Measurements from ENCODE around the gene GRK5.

The GRK5 gene

DNA sequence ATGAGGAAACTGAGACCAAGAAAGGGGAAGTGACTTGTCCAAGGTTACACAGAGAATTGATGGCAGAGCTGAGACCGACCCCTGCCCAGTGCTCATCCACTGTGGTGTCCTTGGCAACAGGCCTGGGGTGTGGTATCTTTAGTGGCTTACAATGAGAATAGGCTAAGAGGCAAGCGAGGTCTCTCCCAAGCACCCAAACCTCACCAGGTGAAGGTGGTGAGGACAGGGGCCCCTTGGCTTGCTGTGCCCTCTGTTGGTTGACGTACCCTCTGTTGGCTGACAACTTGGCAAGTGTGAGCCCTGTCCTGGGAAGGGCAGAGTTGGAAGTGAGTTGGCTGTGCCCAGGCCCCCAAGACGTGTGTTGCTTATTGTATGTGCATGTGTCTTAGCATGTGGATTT, 166.9 kb downstream of the GRK5 start:
- no peak overlapping the region for H3K4me3 ChIP-seq (ENCODE audit: low read length)
- TF ChIP-seq ZNF274 (IDR thresholded peaks at IDR 0.05; ENCODE audit: low read depth, low read length): no peak

DNA sequence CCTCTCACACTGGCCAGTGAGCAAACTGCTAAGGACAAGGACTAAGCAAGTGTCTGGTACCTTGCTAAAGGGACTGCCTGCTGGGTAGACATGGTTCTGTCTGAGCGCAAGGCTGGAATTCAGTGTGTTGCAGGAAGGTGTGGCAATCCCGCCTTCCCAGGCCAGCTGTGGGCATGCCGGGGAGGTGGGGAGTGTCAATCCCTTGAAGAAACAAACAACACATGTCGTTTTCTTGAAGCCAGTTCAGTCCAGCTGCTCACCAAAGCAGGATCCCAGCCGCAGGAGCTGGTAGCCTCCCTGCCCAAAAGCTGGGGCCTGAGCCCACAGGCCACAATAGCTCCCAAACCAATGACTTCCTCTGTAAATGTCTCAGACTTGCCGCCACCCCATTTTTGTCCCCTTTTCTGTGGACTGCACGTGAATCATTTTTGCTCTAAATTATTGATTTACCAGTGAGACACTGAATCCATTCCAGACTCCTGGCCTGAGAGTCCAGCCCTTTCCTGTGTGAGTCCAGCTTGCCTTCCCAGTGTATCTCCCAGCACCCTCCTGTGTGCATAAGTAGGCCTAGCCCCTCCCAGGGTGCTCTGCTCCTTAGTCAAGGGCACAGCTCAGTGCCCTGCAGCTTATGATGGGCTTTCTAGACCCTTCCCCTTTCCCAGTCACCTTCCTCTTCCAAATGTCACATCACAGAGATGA, 168.4 kb downstream of the GRK5 start:
- H3K4me3 ChIP-seq (ENCODE audit: low read length): no peak overlapping the region
- TF ChIP-seq ZNF274 (IDR thresholded peaks at IDR 0.05; ENCODE audit: low read depth, low read length): no peak

DNA sequence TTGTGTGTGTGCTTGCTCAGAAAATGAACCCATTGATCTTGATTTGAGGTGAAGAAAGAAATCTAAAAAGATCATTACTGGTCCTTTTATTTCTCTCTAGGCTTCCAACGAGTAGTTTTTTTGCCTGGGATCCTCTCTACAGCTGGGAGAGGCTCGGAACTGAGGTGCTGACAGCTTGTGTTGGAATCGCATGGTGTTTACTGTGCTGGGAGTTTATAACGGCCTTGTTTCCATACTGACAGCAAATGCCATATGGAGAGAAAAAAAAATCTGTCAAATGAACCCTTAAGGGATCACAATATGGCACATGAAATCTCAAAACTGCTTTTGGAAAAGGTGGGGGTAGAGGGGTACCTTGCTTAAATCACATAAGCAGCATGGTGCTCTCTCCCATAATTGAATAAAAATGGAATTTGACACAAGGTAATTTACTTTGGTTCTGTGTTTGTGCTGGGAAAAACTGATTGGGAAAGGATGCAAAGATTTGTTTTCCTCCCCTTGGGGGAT, 170.1 kb downstream of the GRK5 start:
- H3K4me3 ChIP-seq (ENCODE audit: low read length): no peak overlapping the region
- no peak for TF ChIP-seq ZNF274 (IDR thresholded peaks at IDR 0.05; ENCODE audit: low read depth, low read length)

DNA sequence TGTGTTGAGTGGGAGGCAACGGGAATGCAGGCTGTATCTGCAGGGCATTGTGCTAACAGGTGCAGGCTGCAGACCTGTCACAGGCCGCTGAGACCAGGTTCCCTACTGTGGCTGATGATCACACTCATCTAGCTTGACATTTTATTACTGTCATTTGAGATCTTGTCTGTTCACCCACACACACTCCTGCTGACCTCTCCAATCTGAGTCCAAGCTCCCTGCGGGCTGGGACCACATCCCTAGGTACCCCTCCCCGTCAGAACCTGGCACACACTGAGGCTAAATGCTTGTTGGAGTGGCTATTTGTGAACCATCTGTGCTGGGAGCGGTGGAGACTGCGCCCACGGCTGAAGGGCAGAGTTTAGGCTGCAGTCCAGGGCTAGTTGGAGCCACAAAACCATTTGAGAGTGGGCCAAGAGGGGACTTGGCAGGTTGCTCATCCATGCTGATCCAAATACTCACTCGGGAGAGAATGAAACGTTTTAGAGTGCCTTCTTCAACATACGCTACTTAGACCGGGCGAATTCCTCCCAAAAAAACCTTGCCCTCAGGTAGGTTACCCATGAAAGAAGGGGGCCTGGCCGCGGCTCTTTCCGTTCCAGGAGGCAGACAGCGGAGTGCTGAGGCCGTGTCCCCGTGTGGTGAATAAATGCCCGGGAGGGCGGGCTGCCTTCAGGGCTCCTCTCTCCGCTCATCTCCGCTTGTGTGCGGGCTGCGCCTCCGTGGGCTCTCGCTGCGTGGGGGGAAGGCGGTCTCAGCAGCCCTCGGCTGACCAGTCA, 170.8 kb downstream of the GRK5 start:
- no peak overlapping the region for H3K4me3 ChIP-seq (ENCODE audit: low read length)
- TF ChIP-seq ZNF274 (IDR thresholded peaks at IDR 0.05; ENCODE audit: low read depth, low read length): no peak

DNA sequence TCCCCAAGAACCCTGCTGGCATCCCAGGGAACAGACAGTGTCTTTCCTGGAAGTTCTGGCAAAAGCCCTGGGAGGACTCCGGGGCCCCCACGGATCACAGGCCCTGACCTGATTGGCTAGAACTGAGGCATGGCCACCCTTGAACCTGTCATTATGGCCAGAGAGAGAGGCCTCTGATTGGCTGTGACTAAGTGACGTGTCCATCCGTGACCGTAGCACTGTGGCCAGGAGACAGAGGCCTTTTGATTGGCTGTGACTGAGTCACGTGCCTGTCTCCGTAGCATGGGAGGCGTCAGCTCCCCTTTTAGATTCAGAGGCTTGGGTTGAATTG, 171.3 kb downstream of the GRK5 start:
- no peak for TF ChIP-seq ZNF274 (IDR thresholded peaks at IDR 0.05; ENCODE audit: low read depth, low read length)
- H3K4me3 ChIP-seq (ENCODE audit: low read length): no peak overlapping the region

DNA sequence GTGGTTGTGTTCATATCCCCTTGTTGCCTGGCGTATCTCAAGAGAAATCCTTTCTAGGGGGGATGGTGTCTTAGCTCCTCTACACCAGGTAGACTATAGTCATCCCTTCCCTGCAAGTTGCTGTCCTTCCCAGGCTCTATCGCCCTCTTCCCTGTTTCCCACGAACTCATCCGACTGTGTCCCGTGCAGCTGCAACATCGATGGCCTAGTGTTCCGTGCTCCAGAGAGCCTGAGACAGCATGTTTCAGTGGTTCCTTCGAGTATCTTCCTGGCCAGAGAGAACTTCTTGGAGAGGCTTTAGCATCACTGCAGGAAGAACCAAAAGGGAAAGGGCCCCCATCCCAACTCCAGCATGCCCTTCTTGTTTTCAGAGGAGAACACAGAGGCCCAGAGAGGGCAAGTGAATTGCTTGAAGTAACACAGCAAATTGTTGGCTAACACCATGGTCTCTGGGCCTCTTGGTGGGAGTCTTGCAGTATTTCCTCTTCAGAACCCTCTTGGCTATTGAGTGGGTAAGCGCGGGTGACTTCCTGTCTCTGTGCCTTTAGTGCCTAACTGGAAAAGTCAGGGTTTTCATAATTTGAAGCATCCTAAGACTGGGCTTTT, 172.2 kb downstream of the GRK5 start:
- no peak for TF ChIP-seq ZNF274 (IDR thresholded peaks at IDR 0.05; ENCODE audit: low read depth, low read length)
- no peak overlapping the region for H3K4me3 ChIP-seq (ENCODE audit: low read length)

DNA sequence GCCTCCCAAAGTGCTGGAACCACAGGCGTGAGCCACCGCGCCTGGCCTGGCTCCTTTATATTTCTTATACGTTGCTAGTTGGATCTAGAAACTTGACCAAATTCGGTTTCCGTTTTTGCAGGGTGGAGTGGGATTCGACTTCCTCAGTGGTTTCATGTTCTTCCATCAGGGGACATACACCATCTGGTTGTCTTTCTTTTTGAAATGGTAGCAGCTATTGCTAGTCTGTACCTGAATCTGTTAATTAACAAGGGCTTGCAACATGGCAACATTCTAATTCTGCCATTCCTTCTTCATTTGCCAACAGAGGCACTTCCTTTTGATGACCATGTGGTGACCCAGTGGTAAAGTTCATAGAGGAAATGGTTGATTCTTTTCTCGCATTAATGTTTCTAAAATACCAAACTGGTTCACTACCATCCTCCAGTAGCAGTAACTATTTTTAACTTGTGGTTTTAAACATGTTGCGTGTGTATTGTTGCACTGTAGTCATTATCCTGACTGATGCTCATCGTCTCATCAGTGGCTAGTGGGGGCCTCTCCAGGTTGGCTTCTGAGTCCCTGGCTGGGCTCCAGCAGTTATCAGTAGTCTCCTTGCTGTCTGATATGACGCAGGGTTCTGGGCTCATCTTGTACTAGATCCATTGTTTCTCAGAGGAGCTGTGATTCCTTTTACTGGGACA, 175.9 kb downstream of the GRK5 start:
- TF ChIP-seq ZNF274 (IDR thresholded peaks at IDR 0.05; ENCODE audit: low read depth, low read length): no peak
- H3K4me3 ChIP-seq (ENCODE audit: low read length): no peak overlapping the region

DNA sequence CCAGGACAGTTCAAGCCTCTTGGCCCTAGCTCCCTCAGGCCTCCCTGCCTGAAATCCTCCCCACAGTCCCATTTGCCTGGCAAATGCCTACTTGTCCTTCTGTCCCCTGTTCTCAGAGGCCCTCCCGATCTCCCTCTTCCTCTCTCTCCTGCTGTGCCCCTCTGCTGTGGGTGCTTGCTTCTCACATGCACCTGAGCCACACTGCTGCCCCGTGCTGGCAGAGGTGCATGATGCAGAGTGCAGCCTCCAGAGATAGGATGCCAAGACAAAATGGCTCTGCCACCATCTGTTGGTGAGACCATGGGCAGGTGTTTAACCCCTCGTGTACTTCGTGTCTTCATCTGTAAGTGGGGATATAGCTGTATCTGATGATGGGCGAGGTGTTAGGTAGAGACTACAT, 176.8 kb downstream of the GRK5 start:
- H3K4me3 ChIP-seq (ENCODE audit: low read length): no peak overlapping the region
- no peak for TF ChIP-seq ZNF274 (IDR thresholded peaks at IDR 0.05; ENCODE audit: low read depth, low read length)

DNA sequence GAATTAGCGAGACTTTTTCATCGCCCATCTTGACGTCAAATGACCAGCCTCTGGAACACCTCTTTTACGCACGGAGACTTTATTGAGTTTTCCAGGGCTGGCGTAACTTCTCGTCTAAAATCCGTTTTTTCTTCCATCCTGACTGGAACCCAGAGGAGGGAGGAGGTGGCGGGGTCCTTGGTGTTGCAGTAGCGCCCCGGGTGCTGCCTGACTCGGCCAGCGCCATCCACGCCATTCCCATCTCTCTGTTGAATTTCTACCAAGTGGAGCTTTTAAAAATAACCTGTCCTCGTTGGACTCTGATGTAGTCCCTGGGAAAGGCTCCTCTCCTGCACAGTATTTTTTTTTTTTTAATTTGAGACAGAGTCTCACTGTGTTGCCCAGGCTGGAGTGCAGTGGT, 179.3 kb downstream of the GRK5 start:
- no peak for TF ChIP-seq ZNF274 (IDR thresholded peaks at IDR 0.05; ENCODE audit: low read depth, low read length)
- no peak overlapping the region for H3K4me3 ChIP-seq (ENCODE audit: low read length)

DNA sequence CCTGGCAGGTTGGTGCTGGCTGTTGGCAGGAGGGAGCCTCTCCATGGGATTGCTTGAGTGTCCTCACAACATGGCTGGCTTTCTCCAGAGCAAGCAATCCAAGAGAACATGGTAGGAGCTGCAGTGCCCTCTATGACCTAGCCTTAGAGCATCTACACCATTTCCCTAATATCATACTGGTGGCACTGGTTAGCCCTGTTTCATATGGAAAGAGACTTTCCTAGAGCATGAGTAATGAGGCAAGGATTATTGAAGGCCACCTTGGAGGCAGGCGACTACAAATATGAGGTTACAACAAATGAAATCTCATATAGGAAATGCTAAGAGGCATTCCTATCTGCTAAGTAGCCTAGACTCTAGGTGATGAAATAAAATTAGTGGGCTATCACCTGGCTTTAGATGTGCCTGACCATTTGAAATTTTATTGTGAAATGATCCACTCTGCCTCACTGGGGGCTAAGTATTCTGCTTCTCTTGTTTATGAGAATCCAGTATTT, 181.5 kb downstream of the GRK5 start:
- TF ChIP-seq ZNF274 (IDR thresholded peaks at IDR 0.05; ENCODE audit: low read depth, low read length): no peak
- H3K4me3 ChIP-seq (ENCODE audit: low read length): no peak overlapping the region

DNA sequence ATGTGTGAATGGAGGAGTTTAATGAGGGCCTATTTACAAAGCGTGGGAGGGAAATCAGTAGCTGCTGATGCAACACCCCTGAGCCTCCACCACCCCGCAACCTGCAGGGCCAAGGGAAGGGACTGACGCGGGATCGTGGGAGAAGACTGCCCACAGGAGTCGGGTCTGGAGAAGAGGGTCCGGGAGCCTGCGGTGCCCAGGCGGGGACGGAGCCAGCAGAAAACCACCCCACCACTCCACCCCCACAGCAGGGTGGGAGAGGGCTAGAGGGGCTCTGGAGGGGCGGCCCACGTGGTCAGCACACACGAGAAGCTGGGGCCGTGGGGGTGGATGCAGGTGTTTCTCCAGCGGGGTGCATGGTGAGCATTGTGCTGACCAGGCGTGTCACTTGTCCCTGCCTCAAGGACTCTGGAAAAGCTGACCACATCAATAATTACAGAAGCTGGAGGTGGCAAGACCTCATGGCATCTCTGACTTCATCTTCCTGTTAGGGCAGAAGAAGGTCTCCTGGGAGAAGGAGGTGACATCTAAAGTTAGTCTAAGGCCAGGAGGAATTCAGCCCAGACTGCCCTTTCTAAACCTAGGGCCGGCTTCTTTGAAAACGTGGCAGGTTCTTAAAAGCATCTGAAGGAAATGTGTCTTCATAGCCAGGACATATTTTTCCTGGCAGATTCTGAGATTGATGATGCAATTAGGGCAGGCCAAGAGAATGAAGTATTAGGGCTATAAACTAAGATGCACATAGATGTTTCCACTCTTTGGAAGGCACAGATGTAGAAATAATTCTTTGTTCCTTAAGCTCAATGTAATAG, 184.3 kb downstream of the GRK5 start:
- H3K4me3 ChIP-seq (ENCODE audit: low read length): no peak overlapping the region
- TF ChIP-seq ZNF274 (IDR thresholded peaks at IDR 0.05; ENCODE audit: low read depth, low read length): no peak

DNA sequence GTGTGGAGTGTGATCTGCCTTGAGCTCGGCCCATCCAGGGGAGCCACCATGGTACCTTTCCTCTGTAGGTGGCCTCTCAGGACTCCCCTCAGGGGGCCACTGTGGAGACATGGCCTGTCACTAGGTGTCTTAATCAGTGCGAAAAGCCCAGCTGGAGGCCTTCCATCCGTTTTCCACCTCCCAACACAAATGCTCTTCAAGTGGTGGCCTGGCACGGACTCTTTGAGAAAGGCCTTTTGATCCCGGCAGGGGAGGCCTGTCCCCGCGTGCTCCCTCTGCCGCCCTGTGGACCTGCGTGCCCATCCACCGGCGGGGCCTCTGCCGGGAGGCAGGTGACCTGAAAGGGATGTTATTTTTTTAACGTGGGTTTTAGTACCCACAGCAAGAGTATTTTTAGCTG, 185.6 kb downstream of the GRK5 start:
- no peak overlapping the region for H3K4me3 ChIP-seq (ENCODE audit: low read length)
- TF ChIP-seq ZNF274 (IDR thresholded peaks at IDR 0.05; ENCODE audit: low read depth, low read length): no peak

DNA sequence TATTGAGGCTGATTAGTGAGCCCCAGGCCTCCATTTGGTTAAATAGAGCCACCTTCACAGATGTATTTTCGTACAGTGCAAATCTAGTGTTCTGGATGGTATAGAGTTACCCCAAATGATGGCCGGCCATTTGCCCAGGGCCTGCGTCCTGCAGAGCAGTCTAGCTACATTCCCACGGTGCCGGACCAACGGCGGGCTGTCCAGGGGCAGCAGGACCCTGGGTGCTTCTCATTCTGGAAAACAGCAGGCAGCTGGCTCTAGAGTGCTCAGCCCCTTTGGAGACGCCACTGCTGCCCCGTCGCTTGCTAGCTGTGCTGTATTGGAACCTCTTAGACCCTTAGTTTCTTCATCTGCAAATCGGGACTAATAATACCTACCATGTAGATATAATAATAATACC, 186.1 kb downstream of the GRK5 start:
- no peak for TF ChIP-seq ZNF274 (IDR thresholded peaks at IDR 0.05; ENCODE audit: low read depth, low read length)
- H3K4me3 ChIP-seq (ENCODE audit: low read length): no peak overlapping the region

DNA sequence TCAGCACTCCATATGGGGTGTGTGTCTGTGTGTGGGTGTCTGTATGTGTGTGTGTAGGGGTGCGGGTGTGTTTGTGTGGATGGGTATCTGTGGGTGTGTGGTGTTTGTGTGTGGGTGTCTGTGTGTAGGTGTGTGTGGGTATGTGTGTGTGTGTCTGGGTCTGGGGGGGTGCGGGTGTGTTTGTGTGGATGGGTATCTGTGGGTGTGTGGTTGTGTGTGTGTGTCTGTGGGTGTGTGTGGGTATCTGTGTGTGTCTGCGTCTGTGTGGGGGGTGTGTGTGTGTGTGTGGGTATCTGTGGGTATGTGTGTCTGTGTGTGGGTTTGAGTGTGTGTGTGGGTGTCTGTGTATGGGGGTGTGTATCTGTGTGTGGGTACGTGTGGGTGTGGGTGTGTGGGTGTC, 186.5 kb downstream of the GRK5 start:
- TF ChIP-seq ZNF274 (IDR thresholded peaks at IDR 0.05; ENCODE audit: low read depth, low read length): no peak
- H3K4me3 ChIP-seq (ENCODE audit: low read length): no peak overlapping the region

All from GM08714 (cell line).